GM21529 (cell line): ENCODE results near the gene TPPP3.

Experiments used
- ATAC-seq: cut with Tn5 transposase; IDR thresholded peaks from one replicate; pipeline ENCODE4 v1.9.1; 2021; ENCODE audit not compliant: unreplicated experiment

TPPP3 gene

GRCh38 chr16:67406111-67406971 lies 13.0 kb upstream of the TPPP3 start:
- no peak for ATAC-seq

GRCh38 chr16:67405336-67405735 lies 12.0 kb upstream of the TPPP3 start:
- no peak for ATAC-seq

- ATAC-seq = no peak
Measured at GRCh38 chr16:67404740-67405226, 11.5 kb upstream of the TPPP3 start.

- ATAC-seq = no peak
Measured at GRCh38 chr16:67403976-67404555, 10.8 kb upstream of the TPPP3 start.

GRCh38 chr16:67400901-67401300 lies 7.6 kb upstream of the TPPP3 start:
- no peak for ATAC-seq

- no peak for ATAC-seq
Measured at GRCh38 chr16:67399749-67400704, 6.7 kb upstream of the TPPP3 start.

- no peak for ATAC-seq
Measured at GRCh38 chr16:67399218-67399733, 6.0 kb upstream of the TPPP3 start.

GRCh38 chr16:67398546-67399217 lies 5.4 kb upstream of the TPPP3 start:
- ATAC-seq = no peak

GRCh38 chr16:67397812-67398545 lies 4.7 kb upstream of the TPPP3 start:
- no peak for ATAC-seq

- ATAC-seq = no peak
Measured at GRCh38 chr16:67397036-67397801, 3.9 kb upstream of the TPPP3 start.

GRCh38 chr16:67396159-67397035 lies 3.1 kb upstream of the TPPP3 start:
- ATAC-seq = no peak

- no peak for ATAC-seq
Measured at GRCh38 chr16:67395458-67396158, 2.3 kb upstream of the TPPP3 start.

GRCh38 chr16:67395105-67395457 lies 1.8 kb upstream of the TPPP3 start:
- ATAC-seq = no peak

GRCh38 chr16:67394155-67395104 lies 1.1 kb upstream of the TPPP3 start:
- no peak for ATAC-seq

- ATAC-seq = no peak
Measured at GRCh38 chr16:67393788-67394154, 473 bp upstream of the TPPP3 start.

- no peak for ATAC-seq
Measured at GRCh38 chr16:67392301-67393059, 818 bp downstream of the TPPP3 start.
